SIG-M5 treated with dmso at 0.1 percent for 504 hours (cell line): ENCODE data around the gene GSTO1.

Experiments used
- DNase-seq: peaks from one replicate; lab custom pipeline; 2025; ENCODE audit not compliant: unreplicated experiment; lab: John Stamatoyannopoulos, UW

Gene GSTO1

GRCh38 chr10:104303594-104304355 lies 49.1 kb downstream of the GSTO1 start:
- DNase-seq, result no peak

DNA sequence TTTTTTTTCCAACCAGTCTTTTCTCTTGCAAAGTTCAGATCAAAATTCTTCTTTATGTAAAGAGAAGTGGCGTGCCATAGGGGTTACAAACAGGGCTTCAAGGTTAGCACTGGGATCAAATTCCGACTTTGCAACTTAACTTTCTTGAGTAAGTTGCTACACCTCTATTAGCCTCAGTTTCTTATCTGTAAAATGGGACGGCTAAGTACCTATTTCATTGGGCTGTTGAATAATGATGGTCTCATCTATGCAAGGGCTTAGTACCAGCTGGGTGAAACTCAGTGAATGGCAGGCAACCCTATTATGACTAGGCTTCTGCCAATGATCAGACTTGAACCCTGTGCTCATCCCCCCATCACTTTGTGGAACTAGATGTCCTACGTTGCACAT lies 49.7 kb downstream of the GSTO1 start:
- DNase-seq, result no peak

DNA sequence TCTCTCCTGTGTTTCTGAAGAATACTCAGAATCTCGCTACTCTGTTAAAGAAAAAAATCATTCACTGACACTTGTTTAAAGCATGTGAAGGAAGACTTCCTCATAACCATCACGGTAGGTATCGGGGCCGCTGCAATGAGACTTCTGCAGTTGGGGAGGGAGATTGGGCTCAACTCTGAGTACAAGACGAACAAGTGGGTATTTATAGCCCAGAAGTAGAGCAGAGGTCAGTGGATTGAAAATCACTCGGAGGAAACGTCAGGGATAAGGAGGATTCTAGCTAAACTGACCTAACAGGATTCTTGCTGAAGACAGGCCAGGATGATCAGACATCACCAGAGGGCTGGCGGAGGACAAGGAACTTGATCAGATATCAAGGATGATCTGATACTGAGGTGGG lies 50.2 kb downstream of the GSTO1 start:
- DNase-seq, result no peak

- DNase-seq, result no peak
Measured at GRCh38 chr10:104306897-104307296, 52.2 kb downstream of the GSTO1 start.

DNA sequence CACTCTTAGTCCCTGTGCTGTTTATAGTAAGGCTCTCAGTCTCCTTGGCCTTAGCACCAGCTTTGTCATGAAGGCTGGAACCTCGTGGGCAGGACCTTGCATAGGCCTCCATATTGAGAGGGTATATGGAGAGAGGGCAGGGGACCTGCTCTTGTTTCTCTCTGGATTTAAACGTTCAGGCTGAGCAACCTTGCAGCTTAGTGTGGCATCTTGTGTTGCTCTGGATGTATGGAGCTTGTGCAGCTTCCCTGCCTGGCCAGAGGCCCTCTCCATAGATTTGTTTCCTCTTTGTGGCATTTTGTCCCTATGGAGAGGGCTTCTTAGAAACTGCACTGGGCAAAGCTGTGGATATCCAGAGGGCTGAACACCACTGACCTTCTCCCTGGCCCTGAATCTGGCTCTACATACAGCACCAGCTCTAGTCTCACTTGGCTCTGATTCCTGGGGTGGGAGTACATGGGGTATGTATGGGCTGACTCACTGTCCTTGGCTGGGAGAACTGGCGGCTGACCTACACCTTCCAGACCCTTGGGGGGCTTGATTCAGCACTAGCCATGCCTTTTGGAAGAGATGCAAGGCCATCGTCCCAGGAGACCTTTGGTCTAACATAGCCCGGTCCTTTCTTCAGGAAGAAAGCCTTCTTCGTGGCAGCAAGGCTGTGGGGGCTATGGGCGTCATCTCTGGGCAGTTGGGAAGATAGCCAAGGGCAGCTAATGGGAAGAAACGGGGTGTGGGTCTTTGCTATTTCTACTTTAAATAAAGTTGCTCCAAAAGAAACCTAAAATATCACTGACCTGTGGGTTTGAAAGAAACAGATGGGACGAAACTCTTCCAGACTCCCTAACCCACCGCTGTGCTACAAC lies 53.1 kb downstream of the GSTO1 start:
- no peak for DNase-seq

GRCh38 chr10:104308439-104308903 lies 53.8 kb downstream of the GSTO1 start:
- DNase-seq, result no peak

DNA sequence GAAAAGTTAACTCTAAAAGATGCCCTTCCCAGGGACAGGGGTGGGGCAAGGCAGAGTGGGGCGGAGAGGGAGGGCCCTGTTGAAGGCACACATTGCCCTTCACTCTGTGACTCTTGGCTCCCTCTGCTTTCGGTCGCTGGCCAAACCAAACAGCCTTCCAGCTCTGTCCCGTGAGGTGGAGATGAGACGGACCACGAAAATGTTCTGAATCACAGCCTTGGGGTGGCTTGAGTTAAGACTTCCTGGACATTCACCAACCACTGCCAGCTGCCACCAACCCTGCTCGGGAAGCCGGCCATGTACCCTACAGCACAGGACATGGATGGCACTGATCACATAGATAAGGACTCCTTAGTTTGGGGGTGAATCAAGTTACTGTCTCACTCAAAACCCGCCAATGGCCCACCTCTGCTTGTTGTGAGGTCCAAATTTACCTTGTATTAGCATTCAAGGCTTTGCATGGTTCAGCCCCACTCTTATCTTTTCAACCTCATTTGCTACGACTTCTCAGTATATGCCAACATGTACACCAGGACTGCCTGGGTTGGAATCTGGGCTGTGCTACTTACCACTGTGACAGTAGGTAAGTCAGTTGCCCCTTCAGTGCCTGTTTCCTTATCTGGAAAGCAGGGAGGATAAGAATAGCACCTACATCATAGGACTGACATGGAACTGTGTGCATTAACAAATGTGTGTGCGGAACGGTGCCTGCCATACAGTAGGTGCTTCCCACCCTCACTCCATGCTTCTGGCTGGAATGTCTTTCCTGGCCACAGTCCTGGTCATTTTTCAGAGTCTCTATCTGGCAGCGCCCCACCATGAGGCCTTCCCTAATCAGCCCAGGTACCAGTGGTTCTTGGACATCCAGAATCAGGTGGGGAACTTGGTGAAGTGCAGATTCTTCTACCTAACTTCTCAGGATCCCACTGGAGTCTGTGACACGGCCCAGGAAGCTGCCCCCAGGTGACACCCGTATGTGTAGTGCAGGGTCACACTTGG lies 55.6 kb downstream of the GSTO1 start:
- DNase-seq, result no peak

GRCh38 chr10:104311184-104311720 lies 56.6 kb downstream of the GSTO1 start:
- DNase-seq, result no peak

GRCh38 chr10:104314591-104315485 lies 60.1 kb downstream of the GSTO1 start:
- DNase-seq, result no peak

- DNase-seq, result no peak
Measured at GRCh38 chr10:104315486-104315921, 60.8 kb downstream of the GSTO1 start.

DNA sequence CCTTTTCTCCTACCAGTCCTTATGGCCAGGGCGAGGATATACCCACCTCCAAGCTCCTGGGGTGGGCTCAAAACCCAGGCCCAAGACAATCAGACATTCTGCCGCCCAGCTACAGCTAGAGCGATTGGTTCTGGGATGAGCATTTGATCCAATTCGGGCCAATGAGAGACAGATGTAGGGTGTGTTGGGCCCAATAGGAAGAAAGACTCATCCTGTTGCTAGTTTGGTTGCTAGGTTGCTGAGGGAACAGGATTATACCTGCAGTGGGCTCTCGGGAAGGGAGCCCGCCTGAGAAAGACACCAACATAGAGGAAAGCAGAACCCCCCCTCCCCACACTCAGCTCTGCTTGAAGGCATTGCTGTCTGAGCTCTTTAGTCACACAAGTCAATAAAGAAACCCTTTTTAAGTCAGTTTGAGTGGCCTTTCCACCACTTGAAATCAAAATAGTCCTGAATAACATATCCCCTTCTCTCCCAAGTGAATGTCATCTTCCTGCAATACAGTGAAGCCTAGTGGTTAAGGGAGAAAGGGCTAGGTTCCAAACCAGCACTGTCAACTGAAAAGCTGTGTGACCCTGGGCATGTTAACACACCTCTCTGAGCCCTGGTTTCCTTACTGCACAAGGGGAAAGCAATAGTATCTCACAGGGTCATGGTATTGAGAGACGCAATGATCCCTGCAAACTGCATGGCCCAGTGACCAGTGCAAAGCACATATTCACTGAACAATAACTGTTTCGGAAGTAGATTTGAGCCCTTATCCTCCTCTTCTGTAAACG lies 61.8 kb downstream of the GSTO1 start:
- no peak for DNase-seq
